ENCODE data around the gene CLHC1. TPM values are rescaled to one million over a fixed set of nuclear protein-coding genes. Genes with fewer than 3 reads are reported as not detected.
"Not testable (repeated sequence)": the region's sequence is repeated elsewhere in the genome, so short reads cannot be mapped to it uniquely, and the experiment has no call there.

CLHC1 gene
- total and polyA plus RNA-seq, 8 donors: 1.9 to 43.9 (median 6.8) TPM

DNA sequence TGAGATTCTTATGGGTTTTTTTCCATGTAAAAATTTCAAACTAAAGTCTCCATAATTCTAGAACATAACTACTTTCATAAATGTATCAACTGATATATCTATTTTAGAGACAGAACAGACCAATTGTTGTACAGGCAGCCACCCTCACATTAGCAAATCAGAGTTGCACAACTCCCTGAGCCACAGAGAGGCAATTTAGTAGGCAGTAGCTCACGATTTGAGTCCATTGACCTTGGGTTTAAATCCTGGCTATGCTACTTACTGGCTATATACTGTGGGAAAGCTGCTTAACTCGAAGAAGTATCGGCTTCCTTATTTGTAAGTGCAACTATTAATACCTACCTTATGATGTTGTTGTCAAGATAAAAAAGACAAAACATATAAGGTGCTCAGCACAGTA is 20.7 kb upstream of the CLHC1 start:
- intact Hi-C loops (cut with DNase I; ENCODE audit: low total_unique reads): no loop called here
- H3K4me3 ChIP-seq: no peak overlapping the region
- WGBS, 5 donors: 87 to 96% (median 90%) methylated on average over 3 of the region's 3 CpGs
- no peaks in the 10 kb centered on the region for H3K27me3 ChIP-seq
- H3K4me1 ChIP-seq: no peaks in the 10 kb centered on the region
- H3K36me3 ChIP-seq: peaks cover 0 to 92% (median 88%) of the 10 kb centered on the region in 4 donors
- TF ChIP-seq EP300 (IDR thresholded peaks at IDR 0.05) (no peak), POLR2AphosphoS5 (IDR thresholded peaks at IDR 0.05) (no peak), POLR2A (IDR thresholded peaks at IDR 0.05) (no peak)
- TF ChIP-seq, protein P1, sequence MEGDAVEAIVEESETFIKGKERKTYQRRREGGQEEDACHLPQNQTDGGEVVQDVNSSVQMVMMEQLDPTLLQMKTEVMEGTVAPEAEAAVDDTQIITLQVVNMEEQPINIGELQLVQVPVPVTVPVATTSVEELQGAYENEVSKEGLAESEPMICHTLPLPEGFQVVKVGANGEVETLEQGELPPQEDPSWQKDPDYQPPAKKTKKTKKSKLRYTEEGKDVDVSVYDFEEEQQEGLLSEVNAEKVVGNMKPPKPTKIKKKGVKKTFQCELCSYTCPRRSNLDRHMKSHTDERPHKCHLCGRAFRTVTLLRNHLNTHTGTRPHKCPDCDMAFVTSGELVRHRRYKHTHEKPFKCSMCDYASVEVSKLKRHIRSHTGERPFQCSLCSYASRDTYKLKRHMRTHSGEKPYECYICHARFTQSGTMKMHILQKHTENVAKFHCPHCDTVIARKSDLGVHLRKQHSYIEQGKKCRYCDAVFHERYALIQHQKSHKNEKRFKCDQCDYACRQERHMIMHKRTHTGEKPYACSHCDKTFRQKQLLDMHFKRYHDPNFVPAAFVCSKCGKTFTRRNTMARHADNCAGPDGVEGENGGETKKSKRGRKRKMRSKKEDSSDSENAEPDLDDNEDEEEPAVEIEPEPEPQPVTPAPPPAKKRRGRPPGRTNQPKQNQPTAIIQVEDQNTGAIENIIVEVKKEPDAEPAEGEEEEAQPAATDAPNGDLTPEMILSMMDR (IDR thresholded peaks at IDR 0.05): no peak
- no peak for DNase-seq
- H3K9me3 ChIP-seq: no peaks in the 10 kb centered on the region
- no peak overlapping the region for H3K27ac ChIP-seq

DNA sequence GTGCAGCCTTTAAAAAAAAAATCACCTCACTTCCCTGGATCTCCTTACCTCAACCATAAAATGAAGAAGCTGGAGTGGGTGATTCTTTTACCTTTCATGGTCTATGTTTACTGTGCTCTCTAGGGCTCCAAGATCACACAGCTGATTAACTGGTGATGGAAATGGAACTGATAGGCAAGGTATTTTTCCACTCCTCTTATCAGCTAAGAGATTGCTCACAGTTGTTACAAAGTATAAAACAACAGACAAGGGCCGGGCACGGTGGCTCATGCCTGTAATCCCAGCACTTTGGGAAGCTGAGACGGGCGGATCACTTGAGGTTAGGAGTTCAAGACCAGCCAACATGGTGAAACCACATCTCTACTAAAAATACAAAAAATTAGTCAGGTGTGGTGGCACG is 14.9 kb upstream of the CLHC1 start:
- Histone ChIP-seq H3K27me3 (no peaks in the 10 kb centered on the region), H3K36me3 (peaks cover 5 to 94% (median 91%) of the 10 kb centered on the region in 4 donors), H3K9me3 (no peaks in the 10 kb centered on the region), H3K27ac (no peak overlapping the region), H3K4me3 (no peak overlapping the region), H3K4me1 (no peaks in the 10 kb centered on the region)
- intact Hi-C loops (cut with DNase I; ENCODE audit: low total_unique reads): no loop called here
- DNase-seq: no peak
- WGBS, 5 donors: 43 to 66% (median 50%) methylated on average over 5 of the region's 5 CpGs
- TF ChIP-seq, protein P1 (IDR thresholded peaks at IDR 0.05): no peak
- no peak for TF ChIP-seq POLR2A (IDR thresholded peaks at IDR 0.05)
- TF ChIP-seq EP300 (IDR thresholded peaks at IDR 0.05): no peak
- TF ChIP-seq POLR2AphosphoS5 (IDR thresholded peaks at IDR 0.05): no peak

DNA sequence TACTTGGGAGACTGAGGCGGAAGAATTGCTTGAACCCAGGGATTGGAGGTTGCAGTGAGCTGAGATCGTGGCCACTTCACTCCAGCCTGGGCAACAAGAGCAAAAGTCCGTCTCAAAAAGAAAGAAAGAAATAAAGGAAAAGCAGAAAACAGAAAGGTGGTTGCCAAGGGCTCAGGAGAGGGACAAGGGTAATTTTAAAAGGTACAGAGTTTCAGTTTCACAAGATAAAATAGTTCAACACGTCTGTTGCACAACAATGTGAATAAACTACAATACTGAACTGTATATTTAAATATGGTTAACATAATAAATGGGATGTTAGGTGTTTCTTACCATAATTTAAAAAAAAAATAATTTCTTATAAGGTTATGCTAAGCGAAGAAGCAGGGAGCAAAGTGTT is 13.3 kb upstream of the CLHC1 start:
- peaks cover 5 to 91% (median 89%) of the 10 kb centered on the region in 4 donors for H3K36me3 ChIP-seq
- TF ChIP-seq, protein P1 (IDR thresholded peaks at IDR 0.05): no peak
- TF ChIP-seq POLR2AphosphoS5 (IDR thresholded peaks at IDR 0.05) (no peak), POLR2A (IDR thresholded peaks at IDR 0.05) (no peak), EP300 (IDR thresholded peaks at IDR 0.05) (no peak)
- no peaks in the 10 kb centered on the region for H3K4me1 ChIP-seq
- H3K4me3 ChIP-seq: no peak overlapping the region
- H3K27ac ChIP-seq: no peak overlapping the region
- no peak for DNase-seq
- WGBS, 5 donors: 83 to 86% (median 85%) methylated on average over 5 of the region's 5 CpGs
- no peaks in the 10 kb centered on the region for H3K27me3 ChIP-seq
- H3K9me3 ChIP-seq: no peaks in the 10 kb centered on the region
- intact Hi-C loops (cut with DNase I; ENCODE audit: low total_unique reads): no loop called here

DNA sequence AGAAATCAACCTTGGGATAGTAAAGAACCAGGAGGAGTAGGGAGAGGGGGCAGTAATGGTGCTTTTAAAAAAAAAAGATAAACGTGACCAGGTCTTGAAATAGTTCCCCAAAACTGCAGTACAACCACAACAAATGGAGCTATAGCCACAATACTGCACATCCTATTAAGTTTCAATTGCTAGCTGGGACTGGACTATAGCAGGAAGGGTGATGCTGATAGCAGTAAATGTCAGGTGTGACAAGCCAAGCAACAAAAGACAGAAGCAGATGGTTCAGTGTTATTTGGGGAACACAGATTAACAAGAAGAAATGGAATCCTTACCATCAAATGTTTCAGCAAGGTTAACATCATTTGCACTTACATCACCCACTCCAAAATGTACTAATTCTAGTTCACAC is 10.5 kb upstream of the CLHC1 start:
- TF ChIP-seq, protein P1 (IDR thresholded peaks at IDR 0.05): no peak
- TF ChIP-seq EP300 (IDR thresholded peaks at IDR 0.05) (no peak), POLR2A (IDR thresholded peaks at IDR 0.05) (no peak)
- Histone ChIP-seq H3K27me3 (no peaks in the 10 kb centered on the region), H3K27ac (no peak overlapping the region), H3K4me3 (no peak overlapping the region), H3K4me1 (no peaks in the 10 kb centered on the region), H3K36me3 (peaks cover 5 to 93% (median 93%) of the 10 kb centered on the region in 4 donors), H3K9me3 (no peaks in the 10 kb centered on the region)
- DNase-seq: no peak
- intact Hi-C loops (cut with DNase I; ENCODE audit: low total_unique reads): no loop called here
- WGBS, 5 donors: 65 to 79% (median 68%) methylated on average over 1 of the region's 1 CpG

DNA sequence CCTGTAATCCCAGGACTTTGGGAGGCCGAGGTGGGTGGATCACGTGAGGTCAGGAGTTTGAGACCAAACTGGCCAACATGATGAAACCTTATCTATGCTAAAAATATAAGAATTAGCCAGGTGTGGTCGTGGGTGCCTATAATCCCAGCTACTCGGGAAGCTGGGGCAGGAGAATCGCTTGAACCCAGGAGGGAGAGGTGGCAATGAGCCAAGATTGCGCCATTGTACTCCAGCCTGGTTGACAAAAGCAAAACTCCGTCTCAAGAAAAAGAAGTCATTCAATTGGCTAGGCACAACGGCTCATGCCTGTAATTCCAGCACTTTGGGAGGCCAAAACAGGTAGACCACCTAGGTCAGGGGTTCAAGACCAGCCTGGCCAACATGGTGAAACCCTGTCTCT is 9.5 kb upstream of the CLHC1 start:
- intact Hi-C loops (cut with DNase I; ENCODE audit: low total_unique reads); H3K27me3 ChIP-seq; H3K9me3 ChIP-seq; H3K4me1 ChIP-seq; H3K27ac ChIP-seq; DNase-seq; H3K4me3 ChIP-seq: not testable (repeated sequence)
- peaks cover 10 to 95% (median 93%) of the 10 kb centered on the region in 4 donors for H3K36me3 ChIP-seq
- 87 to 94% (median 93%) methylated on average over 8 of the region's 8 CpGs for WGBS, 5 donors

All from stomach (tissue), 9 donors.